ENCODE results near the gene STK38.

DNA sequence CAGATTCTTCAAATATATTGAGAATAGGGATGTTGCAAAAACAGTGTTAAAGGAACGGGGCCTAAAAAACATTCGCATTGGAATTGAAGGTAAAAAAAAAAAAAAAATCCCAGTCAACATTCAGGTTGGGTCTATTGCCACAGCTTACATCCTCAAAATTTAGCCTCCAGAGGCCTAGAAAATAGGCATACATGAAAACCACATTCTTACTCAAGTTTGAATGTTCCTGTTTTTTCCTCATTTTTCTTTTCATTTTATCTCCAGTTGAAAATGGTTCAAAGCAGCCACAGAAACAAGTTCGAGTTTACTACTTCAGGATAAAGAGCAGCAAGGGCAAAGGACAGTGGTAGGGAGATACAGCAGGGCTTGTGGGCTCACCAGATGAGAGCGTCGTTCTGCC lies 62.5 kb downstream of the STK38 start:
- TF ChIP-seq, protein P1, sequence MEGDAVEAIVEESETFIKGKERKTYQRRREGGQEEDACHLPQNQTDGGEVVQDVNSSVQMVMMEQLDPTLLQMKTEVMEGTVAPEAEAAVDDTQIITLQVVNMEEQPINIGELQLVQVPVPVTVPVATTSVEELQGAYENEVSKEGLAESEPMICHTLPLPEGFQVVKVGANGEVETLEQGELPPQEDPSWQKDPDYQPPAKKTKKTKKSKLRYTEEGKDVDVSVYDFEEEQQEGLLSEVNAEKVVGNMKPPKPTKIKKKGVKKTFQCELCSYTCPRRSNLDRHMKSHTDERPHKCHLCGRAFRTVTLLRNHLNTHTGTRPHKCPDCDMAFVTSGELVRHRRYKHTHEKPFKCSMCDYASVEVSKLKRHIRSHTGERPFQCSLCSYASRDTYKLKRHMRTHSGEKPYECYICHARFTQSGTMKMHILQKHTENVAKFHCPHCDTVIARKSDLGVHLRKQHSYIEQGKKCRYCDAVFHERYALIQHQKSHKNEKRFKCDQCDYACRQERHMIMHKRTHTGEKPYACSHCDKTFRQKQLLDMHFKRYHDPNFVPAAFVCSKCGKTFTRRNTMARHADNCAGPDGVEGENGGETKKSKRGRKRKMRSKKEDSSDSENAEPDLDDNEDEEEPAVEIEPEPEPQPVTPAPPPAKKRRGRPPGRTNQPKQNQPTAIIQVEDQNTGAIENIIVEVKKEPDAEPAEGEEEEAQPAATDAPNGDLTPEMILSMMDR (IDR thresholded peaks at IDR 0.05): no peak
- TF ChIP-seq POLR2AphosphoS5 (IDR thresholded peaks at IDR 0.05): no peak

All from breast epithelium (tissue), 3 donors.